Non-pigmented ciliary epithelial cell (primary cell): ENCODE measurements around the gene SLC33A1.
"Not testable (repeated sequence)": the region's sequence is repeated elsewhere in the genome, so short reads cannot be mapped to it uniquely, and the experiment has no call there.

ENCODE experiments used
- DNase-seq: peaks from one replicate; pipeline ENCODE4 v3.0.0-alpha.2; 2010; ENCODE audit warnings: low read depth

The SLC33A1 gene

DNA sequence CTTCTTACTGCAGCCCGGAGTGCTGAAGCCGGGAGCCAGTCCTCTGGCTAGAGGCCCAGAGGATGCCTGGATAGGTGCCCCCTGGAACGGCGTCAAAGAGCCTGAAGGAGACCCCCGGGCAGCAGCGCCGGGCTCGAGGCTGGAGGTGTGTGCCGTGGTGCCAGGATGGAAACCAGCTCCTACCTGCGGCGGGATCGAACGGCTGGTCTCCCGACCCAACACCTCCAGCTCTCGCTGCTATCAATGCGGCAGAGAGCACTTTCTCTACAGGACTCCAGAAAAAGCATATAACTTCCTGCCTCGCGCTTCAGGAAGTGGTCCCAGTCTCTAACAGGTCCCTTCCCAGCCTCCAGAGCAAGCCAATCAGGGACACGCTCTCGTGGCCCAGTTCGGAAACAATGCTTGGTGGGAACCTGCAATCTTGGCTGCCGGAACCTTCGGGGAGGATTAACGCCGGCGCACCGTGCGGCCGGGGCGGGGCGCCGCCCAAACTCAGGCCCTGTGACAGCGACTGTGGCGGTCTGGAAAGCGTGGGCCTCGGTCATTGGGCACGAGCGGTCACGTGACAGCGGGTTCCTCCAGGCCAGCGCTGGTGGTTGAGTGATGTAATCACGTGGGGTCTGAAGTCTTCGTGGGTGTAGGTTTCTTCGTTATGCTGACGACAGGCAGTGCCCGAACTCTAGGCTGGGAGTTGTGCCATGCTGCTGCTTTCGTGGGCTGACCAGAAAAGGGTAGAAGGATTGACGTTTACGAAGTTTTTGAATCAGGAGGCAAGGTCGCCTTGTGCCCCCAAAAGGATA is at the start of gene SLC33A1:
Gene SLC33A1, minus strand, starts transcription at position 287 of the 800 bp plus-strand sequence. CDS start 430 bp downstream, outside the sequence.
- peak; percentile 98 for DNase-seq

DNA sequence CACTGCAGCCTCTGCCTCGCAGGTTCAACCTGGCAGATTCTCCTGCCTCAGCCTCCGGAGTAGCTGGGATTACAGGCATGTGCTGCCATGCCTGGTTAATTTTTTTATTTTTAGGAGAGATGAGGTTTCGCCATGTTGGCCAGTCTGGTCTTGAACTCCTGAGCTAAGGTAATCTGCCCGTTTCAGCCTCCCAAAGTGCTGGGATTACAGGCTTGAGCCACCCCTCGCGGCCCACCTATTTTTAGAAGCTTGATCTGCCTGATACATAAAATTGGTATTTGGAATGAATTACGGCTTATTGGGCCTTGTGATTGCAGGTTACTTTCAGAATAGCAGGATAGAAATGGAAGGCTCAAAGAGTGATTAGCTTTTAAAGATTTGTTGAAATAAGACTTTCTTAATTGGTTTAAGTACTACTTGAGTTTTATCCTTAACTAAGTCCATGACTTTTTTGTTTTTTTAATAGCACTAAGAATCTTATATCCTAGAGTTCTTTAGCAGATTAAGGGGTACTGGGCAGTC is 41.2 kb upstream of the SLC33A1 start:
- no peak for DNase-seq

DNA sequence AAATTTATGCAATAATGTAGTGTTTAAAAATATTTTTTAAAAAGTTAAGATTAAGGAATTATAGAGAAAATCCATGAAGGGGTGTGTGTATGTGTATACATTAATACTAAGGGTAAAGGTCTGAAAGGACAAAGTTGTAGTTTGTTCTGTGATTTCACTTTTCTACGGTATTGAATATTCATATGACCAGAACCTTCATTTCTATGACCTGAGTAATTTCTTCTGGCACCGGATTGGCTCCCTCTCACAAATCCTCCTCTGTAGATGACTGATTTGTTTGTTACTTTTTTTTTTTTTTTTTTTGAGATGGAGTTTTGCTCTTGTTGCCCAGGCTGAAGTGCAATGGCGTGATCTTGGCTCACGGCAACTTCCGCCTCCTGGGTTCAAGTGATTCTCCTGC is 37.1 kb upstream of the SLC33A1 start:
- no peak for DNase-seq

DNA sequence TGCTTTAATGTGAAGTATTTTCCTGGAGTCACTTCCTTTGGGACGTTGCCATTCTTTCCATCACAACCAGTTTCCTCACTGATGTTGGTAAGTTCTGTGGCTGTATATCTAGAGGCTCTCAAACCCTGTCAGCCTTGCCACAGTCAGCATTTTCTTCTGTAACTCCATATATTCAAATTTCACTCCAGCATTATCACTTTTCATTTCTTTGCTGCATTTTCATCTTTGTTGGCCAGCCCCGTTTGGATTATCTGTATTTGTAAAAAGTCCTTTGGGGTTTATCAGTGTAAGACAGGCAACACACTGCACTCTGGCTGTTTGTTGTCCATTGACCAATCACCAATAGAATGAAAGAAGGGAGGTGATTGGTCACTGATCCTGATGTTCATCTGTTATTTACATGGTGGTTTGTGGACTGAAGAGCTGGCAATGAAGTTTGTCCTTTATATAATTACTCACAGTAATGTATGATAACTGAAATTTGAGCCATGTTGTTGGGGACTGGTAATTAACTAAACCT is 36.5 kb upstream of the SLC33A1 start:
- no peak for DNase-seq

DNA sequence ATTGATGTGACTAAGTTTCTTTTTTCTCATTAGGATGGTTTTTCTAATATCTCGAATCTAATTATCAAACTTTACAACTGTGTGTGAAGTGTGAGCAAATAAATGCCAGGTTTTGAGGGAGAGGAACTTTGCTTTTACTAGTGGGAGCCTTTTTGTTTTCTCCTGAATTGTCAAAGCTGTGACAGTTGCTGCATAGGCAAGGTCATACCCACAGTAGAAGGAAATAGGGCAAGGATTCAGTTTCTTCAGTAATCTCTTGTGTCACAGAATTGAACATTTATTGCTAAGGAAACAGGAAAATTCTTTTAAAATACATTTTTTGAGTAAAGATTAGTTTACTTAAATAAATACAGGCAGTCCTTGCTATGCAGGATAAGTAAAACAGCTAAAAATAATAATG is 35.7 kb upstream of the SLC33A1 start:
- no peak for DNase-seq

DNA sequence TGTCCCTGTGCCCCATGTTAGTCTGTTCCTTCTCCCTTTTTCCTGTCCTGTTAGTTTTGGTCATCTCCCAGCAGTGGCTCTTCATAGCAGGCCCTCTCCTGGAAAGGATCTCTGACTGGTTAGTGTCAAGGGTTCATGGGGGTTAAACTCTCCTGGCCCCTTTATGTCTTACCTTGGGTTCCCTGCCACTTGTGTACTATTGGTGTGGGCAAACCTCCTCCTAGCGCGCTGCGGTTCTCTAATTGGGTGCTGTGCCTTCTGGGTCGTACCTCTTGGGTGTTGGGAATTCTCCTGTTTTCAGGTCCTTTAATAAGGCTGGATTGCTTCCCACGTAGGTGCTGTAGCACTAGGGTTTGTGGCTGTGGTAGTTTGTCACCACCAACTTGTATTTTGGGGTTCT is 35.0 kb upstream of the SLC33A1 start:
- DNase-seq, result no peak

DNA sequence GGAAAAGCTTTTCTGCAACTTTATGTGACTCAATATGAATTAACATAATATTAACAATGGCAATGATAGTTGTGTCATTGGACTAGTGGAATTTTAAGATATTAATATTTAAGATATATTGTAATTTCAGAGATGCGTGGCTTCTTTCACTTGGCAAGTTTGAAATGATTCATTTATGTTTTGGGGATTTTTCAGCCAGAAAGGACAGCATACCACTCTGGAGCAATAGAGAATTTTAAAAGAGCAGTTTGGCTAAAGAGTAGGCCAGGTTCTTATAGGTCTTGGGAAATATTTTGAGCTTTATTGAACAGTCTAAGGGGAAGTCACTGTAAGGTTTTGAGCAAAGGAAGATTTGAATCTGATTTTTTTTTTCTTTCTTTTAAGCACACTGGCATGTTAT is 32.7 kb upstream of the SLC33A1 start:
- DNase-seq, result no peak

DNA sequence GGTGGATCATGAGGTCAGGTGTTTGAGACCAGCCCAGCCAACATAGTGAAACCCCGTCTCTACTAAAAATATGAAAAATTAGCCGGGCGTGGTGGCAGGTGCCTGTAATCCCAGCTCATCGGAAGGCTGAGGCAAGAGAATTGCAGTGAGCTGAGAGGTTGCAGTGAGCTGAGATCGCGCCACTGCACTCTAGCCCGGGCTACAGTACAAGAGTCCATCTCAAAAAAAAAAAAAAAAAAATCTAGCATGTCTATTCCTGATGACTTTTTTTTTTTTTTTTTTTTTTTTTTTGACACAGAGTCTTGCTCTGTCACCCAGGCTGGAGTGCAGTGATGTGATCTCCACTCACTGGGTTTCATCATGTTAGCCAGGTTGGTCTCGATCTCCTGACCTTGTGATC is 32.1 kb upstream of the SLC33A1 start:
- not testable (repeated sequence) for DNase-seq

DNA sequence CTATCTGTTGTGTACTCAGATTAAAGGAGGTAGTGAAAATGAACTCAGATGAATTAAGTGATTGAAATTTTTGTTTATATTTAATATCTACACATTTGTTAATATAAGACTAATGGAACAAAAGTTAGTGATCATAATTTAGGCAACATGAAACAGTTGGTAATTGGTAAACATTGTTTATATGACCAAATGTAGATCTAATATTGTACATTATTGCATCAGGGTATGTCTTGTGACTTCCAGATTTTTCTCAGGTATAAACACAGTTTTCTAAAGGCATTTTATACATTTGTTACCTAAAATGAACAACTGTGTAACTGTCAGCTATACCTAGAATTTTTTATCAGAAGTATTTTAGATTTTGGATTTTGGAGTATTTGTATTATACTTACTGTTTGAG is 31.1 kb upstream of the SLC33A1 start:
- DNase-seq, result no peak

DNA sequence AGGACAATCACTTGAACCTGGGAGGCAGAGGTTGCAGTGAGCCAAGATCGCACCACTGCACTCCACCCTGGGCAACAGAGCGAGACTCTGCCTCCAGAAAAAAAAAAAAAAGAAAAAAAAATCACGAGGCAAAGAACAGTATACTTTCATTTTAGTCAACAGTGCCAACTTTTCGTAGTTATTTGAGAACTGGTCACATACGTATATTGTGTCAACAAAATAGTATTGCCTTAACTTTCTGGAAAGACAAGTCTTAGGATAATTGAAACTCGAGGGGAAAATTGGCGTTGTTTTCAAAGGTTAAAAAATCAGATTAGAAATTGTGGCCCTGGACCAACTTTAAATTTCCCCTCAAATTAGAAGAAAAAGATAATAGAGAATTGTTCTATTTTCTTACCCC is 30.1 kb upstream of the SLC33A1 start:
- DNase-seq, result no peak

DNA sequence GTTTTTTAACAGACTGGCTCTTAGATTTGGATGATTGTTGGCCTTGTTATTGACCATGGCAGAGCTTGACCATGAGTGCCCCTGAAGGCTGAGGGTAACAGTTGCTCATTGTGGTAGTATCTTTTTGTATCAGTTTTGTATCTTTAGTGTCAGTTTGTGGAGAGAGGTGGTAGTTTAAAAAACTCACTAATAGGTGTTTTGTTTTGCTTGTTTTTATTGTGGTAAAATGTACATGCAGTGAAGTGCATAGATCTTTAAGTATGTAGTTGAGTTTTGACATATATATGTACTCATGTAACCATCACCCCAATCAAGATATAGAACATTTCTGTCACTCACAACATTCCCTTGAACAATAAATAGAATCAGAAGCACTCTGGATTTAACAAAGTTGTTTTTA is 26.1 kb upstream of the SLC33A1 start:
- no peak for DNase-seq

DNA sequence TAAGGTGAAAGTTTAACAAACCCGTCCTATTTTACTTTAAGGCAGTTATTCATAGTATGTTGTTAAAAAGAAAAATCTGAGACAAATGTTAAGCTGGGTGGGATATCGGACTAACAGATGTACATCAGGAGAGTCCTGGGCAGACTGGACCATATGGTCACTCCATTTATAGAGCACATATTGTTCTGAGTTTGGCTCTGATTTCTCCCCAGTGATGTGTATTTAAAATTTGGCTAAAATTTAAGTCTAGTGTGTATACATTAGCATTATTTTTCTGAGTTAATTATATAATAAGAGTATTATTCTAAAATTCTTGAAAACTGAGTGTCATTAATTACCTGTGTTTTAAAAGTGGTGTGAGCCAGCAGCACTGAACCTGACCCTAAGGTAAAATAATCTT is 22.3 kb upstream of the SLC33A1 start:
- no peak for DNase-seq

DNA sequence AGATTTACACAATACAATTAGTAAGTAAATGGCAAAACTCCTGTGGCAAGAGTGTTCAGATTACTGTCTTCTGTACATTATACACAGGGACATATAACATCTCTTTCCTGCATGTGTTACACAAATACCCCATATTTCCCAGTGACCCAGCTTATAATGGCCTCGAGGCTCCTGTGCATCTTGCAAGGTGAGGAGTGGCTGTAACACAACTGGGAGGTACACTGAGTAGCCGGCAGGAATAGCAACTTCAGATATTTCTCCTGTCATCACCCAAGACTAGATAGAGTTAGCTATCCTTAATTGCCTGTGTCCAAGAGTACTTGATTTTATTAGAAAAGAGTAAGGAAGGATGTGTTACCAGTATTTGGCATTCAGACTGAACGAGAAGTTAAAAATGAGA is 21.8 kb upstream of the SLC33A1 start:
- no peak for DNase-seq

DNA sequence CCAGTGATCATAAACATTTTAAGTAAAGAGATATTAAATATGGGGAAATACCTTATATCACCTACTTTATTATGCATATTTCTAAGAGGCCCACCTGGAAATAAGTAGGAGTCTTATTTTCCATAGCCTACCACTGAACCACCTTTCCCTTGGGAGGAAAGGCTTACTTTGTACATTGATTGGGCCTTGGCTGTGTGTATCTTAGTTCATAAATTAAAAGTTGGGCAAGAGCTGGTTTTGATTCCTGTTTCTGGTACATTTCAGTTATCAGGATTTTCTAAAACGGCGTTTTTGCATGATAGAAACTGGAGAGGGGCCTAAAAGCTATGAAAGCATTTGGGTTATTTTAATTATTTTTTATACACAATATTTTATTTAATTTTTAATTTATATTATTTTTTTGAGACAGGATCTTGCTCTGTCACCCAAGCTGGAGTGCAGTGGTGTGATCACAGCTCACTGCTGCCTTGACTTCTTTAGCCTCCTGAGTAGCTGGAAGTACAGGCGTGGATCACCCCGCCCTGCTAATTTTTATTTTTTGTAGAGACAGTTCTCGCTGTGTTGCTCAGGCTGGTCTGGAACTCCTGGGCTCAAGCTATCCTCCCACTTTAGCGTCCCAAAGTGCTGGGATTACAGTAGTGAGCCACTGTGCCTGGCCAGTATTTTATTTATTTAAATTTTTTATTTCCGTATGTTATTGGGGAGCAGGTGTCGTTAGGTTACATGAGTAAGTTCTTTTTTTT is 18.8 kb upstream of the SLC33A1 start:
- DNase-seq, result no peak

DNA sequence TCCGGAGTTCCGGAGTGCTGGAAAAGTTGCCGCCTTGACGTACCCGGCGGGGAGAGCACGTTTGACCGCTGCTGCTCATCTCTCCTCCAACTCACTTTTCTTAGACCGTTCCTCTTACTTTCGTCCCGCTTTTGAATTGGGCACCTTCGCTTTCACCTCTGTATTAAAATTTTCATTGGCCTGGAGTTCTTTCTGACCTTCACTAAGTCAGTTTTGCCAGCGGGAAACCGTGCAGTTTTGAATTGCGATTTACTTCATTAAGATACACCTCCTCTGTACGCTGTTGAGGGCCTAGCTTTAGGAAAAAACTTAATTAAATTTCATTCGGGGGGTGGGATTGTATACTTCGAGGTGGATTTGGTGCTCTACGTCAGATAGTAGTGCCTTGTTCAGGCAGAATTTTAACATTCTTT is 17.5 kb upstream of the SLC33A1 start:
- DNase-seq, result no peak

DNA sequence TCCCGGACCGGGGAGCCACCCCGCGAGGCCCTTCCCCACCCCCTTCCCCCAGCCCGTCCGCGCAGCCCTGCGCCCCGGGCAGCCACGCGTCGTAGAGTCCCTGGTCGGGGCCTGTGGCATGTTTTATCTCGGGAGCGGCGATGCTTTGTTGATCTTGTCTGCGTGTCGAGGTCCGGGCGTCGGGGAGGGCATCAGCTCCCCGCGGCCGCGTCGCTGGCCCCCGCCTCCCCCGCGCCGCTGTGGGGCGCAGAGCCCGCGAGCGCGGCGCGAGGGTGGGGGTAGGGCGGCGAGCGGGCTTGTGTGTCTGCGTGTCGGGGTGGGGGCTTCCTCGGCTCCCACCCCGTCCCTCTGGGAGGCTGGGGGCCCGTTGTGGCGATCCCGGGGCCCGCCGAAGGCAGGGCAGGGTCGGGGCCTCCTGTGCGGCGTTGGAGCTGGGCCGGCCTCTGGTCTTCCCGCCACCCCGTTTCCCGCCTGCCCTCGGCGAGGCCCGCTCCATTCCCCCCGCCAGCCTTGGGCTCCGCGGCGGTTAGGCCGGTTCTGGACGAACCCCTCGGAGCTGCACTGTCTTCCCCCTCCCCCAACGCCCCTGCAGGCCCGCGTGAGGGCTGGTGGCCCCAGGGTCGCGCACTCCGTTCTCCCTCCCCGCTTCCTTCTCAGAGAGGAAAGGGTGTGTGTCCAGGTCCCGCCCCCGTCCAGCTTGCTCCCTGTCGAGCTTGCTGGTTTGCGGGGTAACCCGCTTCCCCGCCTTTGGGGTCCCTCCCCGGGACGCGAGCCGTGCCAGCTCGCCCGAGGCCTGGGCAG is 16.9 kb upstream of the SLC33A1 start:
- no peak for DNase-seq

DNA sequence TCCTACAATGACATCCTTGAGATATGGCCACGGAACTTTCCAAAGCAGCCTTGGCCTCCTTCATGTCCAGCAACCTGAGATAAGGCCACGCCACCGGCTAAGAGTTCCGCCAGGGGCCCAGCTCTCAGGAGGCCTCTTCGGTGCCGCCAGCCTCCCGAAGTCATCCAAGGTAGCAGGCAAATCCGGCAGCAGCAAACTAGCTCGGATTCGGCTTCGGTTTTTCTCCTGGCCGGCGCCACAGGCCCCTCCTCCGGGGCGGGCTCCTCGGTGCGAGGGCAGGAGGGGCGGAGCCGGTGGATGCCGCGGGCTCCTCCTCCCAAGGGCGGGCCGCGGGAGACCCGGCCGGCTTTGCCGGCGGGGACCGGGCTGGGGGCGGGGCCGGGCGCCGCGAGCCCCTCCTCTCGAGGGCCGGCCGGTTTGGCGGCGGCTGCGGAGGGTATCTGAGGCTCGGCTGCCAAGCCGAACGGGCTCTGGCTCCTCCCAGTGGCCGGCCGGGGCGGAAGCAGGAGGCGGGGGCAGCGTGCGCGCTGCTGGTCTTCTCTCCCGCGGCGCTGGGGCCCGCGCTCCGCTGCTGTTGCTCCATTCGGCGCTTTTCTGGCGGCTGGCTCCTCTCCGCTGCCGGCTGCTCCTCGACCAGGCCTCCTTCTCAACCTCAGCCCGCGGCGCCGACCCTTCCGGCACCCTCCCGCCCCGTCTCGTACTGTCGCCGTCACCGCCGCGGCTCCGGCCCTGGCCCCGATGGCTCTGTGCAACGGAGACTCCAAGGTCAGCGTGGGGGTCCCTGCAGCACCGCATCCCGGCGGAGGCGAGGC is 16.1 kb upstream of the SLC33A1 start, which contains the start of gene GMPS:
Gene GMPS, plus strand, starts transcription at position 518 of the 812 bp plus-strand sequence. Its CDS starts 221 bp downstream, at position 739.
- DNase-seq, result peak; percentile 49

DNA sequence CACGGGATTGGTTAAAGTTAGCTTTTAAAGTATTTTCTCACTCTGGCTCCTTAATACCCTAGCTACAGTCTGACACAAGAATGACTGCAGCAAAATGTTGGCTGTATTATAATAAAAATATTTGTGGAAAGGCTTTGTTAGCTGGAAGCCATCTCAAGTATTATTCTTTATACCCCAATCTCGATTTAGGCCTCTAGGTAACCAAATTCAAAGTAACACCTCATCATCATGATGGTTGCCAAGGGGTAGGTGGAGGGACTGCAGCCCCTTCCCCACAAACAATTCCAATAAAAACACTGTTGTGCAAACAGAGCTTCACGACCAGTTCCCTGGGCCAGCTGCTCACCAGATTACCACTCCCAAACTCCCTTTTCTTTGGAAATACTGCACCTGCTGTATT is 15.5 kb upstream of the SLC33A1 start:
- DNase-seq, result no peak

DNA sequence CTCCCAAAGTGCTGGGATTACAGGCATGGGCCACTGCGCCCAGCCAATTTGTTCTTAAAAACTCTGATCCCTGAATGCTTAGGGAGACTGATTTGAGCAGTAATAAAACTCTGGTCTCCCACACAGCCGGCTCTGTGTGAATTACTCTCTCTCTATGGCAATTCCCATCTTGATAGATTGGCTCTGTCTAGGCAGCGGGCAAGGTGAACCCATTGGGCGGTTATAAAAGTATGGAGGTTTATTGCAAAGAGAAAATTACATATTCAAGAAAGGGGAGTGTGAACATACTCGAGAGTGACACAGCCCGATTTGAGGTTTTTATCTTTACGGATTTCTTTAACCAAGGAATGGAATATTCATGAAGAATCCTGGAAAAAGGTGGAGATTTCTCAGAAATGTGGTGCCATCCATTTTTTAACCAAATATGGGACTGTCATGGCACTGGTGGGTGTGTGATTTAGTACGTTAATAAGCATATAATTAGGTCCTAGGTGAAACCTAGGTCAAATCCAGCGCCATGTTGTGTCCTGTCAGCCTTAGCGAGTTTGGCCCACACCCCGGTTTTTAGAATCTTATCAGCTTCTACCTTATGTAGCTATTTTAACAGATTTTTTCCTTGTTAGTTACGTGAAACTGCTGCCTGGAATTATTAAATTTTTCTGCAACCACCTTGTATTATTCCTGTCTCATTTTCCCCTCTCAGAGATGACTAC is 9.0 kb upstream of the SLC33A1 start:
- no peak for DNase-seq

DNA sequence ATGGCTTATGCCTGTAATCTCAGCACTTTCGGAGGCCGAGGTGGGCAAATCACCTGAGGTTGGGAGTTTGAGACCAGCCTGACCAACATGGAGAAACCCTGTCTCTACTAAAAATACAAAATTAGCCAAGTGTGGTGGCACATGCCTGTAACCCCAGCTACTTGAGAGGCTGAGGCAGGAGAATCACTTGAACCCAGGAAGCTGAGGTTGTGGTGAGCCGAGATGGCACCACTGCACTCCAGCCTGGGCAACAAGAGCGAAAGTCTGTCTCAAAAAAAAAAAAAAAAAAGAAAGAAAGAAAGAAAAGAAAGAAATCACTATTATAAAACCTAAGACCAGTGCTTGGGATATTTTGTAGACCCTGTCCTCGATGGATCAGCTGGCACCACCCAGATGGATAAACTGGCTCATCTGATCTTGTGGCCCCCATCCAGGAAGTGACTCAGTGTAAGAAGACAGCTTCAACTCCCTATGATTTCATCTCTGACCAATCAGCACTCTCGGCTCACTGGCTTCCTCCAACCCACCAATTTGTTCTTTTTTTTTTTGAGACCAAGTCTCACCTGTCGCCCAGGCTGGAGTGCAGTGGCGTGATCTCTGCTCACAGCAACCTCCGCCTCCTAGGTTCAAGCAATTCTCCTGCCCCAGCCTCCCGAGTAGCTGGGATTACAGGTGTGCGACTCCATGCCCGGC is 8.2 kb upstream of the SLC33A1 start:
- not testable (repeated sequence) for DNase-seq
